Activated T-cell treated with anti-CD3 and anti-CD28 coated beads, Interleukin-2, amount 50 U/mL, for 4 hours (primary cell): ENCODE measurements around the gene FSTL5. TPM values are rescaled to one million over a fixed set of nuclear protein-coding genes. Genes with fewer than 3 reads are reported as not detected.

Experiments
- ATAC-seq, 2 donors: fragments of 200-7000 bp; cut with Tn5 transposase; one replicate each; pipeline ENCODE4 v1.10.0; 2021
- DNase-seq: peaks from one replicate; pipeline ENCODE4 v3.0.0-alpha.2; 2020
- H3K27me3 Mint-ChIP-seq: one replicate; pipeline ENCODE4 v1.8.0; 2021; ENCODE audit warnings: low read depth, mixed read lengths
- H3K36me3 Mint-ChIP-seq: one replicate; pipeline ENCODE4 v1.8.0; 2022; ENCODE audit warnings: mixed read lengths; ENCODE audit not compliant: insufficient read depth
- H3K4me1 Mint-ChIP-seq: one replicate; pipeline ENCODE4 v1.8.0; 2021; ENCODE audit warnings: low read depth, mixed read lengths
- H3K4me3 Mint-ChIP-seq: one replicate; pipeline ENCODE4 v1.8.0; 2021; ENCODE audit warnings: mild to moderate bottlenecking, moderate library complexity, mixed read lengths
- H3K9me3 Mint-ChIP-seq: one replicate; pipeline ENCODE4 v1.8.0; 2021; ENCODE audit warnings: mixed read lengths
- total RNA-seq, 3 donors: library from RNA; stranded (reverse); gene quantifications; one replicate each; pipeline ENCODE4 v1.2.1, GENCODE V29; 2021

FSTL5 gene
- total RNA-seq, 3 donors from 2014 or later: not detected

DNA sequence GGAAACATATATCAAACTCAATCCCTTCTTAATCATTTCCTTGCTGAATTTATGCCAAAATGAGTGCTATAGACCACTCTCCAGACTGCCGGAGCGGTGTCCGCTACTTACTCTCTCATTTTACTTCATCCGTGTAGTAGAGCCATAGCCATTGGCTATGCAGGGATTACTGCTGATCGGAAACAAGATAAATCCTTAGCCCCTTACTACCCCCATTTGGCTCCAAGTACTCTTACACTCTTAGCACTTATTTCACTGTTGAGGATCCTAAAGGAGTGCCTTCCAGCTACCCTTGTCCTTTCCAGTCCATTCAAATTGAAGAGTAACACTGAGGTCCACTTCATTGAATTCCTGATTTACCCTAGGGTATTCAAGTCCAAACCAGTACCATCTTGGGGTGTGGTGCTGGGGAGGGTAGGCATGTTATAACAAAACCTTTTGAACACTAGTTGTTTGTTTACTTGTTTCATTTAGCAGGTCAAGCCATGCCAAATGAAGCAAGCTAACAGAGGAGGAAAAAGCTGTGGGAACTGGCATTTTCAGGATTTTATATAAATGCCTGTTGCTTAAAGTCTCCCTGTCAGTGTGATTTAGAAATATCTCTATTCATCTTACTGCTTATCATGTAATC, 715.1 kb downstream of the FSTL5 start:
- ATAC-seq (no peak), DNase-seq (no peak)
- no peaks in the 10 kb centered on the region for H3K4me1 Mint-ChIP-seq
- no peaks in the 10 kb centered on the region for H3K36me3 Mint-ChIP-seq
- no peak overlapping the region for H3K4me3 Mint-ChIP-seq
- peaks cover 8% of the 10 kb centered on the region for H3K9me3 Mint-ChIP-seq
- H3K27me3 Mint-ChIP-seq: no peaks in the 10 kb centered on the region

- H3K4me3 Mint-ChIP-seq: no peak overlapping the region
- no peaks in the 10 kb centered on the region for H3K27me3 Mint-ChIP-seq
- no peaks in the 10 kb centered on the region for H3K36me3 Mint-ChIP-seq
- ATAC-seq (no peak), DNase-seq (no peak)
- H3K9me3 Mint-ChIP-seq: peaks cover 8% of the 10 kb centered on the region
- no peaks in the 10 kb centered on the region for H3K4me1 Mint-ChIP-seq
These were observed 719.2 kb downstream of the FSTL5 start for GRCh38 chr4:161444626-161445025.

GRCh38 chr4:161442921-161443320, 720.9 kb downstream of the FSTL5 start:
- no peaks in the 10 kb centered on the region for H3K4me1 Mint-ChIP-seq
- H3K36me3 Mint-ChIP-seq: no peaks in the 10 kb centered on the region
- no peak for ATAC-seq
- no peak overlapping the region for H3K4me3 Mint-ChIP-seq
- no peaks in the 10 kb centered on the region for H3K27me3 Mint-ChIP-seq
- peaks cover 8% of the 10 kb centered on the region for H3K9me3 Mint-ChIP-seq
- DNase-seq: no peak

GRCh38 chr4:161438096-161438495, 725.7 kb downstream of the FSTL5 start:
- Mint-ChIP-seq H3K27me3 (no peaks in the 10 kb centered on the region), H3K4me1 (no peaks in the 10 kb centered on the region), H3K4me3 (no peak overlapping the region), H3K36me3 (no peaks in the 10 kb centered on the region), H3K9me3 (peaks cover 6% of the 10 kb centered on the region)
- ATAC-seq: no peak
- DNase-seq: no peak

- ATAC-seq (no peak), DNase-seq (no peak)
- Mint-ChIP-seq H3K4me1 (no peaks in the 10 kb centered on the region), H3K36me3 (no peaks in the 10 kb centered on the region), H3K27me3 (no peaks in the 10 kb centered on the region), H3K9me3 (peaks cover 16% of the 10 kb centered on the region), H3K4me3 (no peak overlapping the region)
These were observed 735.4 kb downstream of the FSTL5 start for GRCh38 chr4:161428180-161428965.

- no peaks in the 10 kb centered on the region for H3K9me3 Mint-ChIP-seq
- no peaks in the 10 kb centered on the region for H3K36me3 Mint-ChIP-seq
- no peaks in the 10 kb centered on the region for H3K27me3 Mint-ChIP-seq
- H3K4me1 Mint-ChIP-seq: no peaks in the 10 kb centered on the region
- DNase-seq (no peak), ATAC-seq (no peak)
- H3K4me3 Mint-ChIP-seq: no peak overlapping the region
These were observed 744.0 kb downstream of the FSTL5 start for GRCh38 chr4:161419822-161420221.

DNA sequence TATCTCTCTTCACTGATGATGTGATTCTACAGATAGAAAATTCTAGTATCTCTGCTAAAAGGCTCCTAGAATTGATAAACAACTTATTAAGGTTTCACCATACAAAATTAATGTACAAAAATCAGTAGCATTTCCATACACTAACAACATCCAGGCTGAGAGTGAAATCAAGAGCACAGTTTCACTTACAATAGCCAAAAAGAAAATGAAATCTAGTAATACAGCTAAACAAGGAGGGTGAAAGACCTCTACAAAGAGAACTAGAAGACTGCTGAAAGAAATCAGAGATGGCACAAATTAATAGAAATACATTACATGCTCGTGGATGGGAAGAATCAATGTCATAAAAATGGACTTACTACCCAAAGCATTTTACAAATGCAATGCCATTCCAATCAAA, 751.9 kb downstream of the FSTL5 start:
- H3K4me1 Mint-ChIP-seq: no peaks in the 10 kb centered on the region
- peaks cover 10% of the 10 kb centered on the region for H3K9me3 Mint-ChIP-seq
- DNase-seq: no peak
- H3K36me3 Mint-ChIP-seq: no peaks in the 10 kb centered on the region
- ATAC-seq: no peak
- H3K27me3 Mint-ChIP-seq: no peaks in the 10 kb centered on the region
- no peak overlapping the region for H3K4me3 Mint-ChIP-seq

GRCh38 chr4:161404346-161405110, 759.3 kb downstream of the FSTL5 start:
- Mint-ChIP-seq H3K36me3 (no peaks in the 10 kb centered on the region), H3K9me3 (peaks cover 15% of the 10 kb centered on the region), H3K27me3 (no peaks in the 10 kb centered on the region), H3K4me3 (no peak overlapping the region), H3K4me1 (no peaks in the 10 kb centered on the region)
- ATAC-seq: no peak
- no peak for DNase-seq

DNA sequence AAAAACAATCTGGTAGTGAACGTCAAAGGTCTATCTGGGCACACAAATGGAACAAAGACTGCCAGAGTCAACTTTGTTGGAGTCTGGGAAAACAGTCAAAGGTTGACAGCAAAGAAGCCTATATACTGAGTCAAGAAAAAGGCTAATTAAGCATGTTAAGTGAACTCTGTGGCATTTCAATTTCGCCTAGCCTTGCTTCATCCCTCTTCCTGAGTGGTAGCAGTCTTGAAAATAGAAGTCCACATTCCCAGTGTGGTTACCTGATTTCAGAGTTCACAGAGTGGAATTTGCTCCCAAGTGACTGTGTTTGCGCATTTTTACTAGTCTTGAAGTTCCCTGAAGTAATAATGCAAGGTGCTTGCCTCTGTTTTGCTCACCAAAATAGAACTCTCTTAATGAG, 760.0 kb downstream of the FSTL5 start:
- no peak overlapping the region for H3K4me3 Mint-ChIP-seq
- ATAC-seq: no peak
- H3K4me1 Mint-ChIP-seq: no peaks in the 10 kb centered on the region
- DNase-seq: no peak
- no peaks in the 10 kb centered on the region for H3K36me3 Mint-ChIP-seq
- no peaks in the 10 kb centered on the region for H3K27me3 Mint-ChIP-seq
- peaks cover 15% of the 10 kb centered on the region for H3K9me3 Mint-ChIP-seq

- no peaks in the 10 kb centered on the region for H3K4me1 Mint-ChIP-seq
- no peaks in the 10 kb centered on the region for H3K27me3 Mint-ChIP-seq
These were observed 770.2 kb downstream of the FSTL5 start for GRCh38 chr4:161393602-161394001.

DNA sequence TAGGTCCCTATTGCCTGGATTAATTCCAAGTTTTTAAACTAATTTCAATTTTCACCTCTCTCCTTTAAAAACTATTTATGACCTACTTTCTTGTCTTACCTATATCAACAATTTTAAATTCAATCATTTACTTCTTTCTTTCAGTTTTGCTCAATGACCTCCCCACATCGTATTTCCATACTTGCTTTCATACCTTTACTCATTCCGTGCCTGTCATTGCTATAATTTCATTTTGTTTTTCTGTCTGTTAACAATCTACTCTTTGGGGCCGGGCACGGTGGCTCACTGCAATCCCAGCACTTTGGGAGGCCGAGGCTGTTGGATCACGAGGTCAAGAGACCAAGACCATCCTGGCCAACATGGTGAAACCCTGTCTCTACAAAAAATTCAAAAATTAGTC, 781.1 kb downstream of the FSTL5 start:
- no peak overlapping the region for H3K4me3 Mint-ChIP-seq
- H3K4me1 Mint-ChIP-seq: no peaks in the 10 kb centered on the region
- peaks cover 4% of the 10 kb centered on the region for H3K9me3 Mint-ChIP-seq
- DNase-seq: no peak
- no peaks in the 10 kb centered on the region for H3K36me3 Mint-ChIP-seq
- no peak for ATAC-seq
- no peaks in the 10 kb centered on the region for H3K27me3 Mint-ChIP-seq

More at GRCh38 chr4:161393602-161394001, 770.2 kb downstream of the FSTL5 start:
- no peak overlapping the region for H3K4me3 Mint-ChIP-seq
- ATAC-seq (no peak), DNase-seq (no peak)
- H3K9me3 Mint-ChIP-seq: no peaks in the 10 kb centered on the region
- no peaks in the 10 kb centered on the region for H3K36me3 Mint-ChIP-seq

DNA sequence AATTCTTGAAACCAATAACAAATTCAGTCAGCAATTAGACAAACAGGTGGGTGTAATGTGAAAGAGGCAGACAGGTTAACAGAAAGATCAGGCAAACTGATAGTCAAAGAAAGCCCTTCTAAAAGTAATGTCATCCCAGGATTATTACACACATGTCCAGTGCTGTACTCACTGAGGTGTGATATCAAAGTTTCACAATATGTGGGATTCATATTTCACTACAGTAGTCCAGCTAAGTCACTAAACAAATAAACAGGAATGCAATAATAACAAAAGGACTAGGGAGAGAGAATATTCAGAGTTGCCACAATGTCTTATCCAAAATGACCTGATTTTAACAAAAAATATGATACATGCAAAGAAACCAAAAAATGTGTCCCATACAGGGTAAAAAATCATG, 787.5 kb downstream of the FSTL5 start:
- Mint-ChIP-seq H3K27me3 (no peaks in the 10 kb centered on the region), H3K4me3 (no peak overlapping the region), H3K36me3 (no peaks in the 10 kb centered on the region), H3K4me1 (no peaks in the 10 kb centered on the region), H3K9me3 (peaks cover 18% of the 10 kb centered on the region)
- no peak for DNase-seq
- no peak for ATAC-seq

DNA sequence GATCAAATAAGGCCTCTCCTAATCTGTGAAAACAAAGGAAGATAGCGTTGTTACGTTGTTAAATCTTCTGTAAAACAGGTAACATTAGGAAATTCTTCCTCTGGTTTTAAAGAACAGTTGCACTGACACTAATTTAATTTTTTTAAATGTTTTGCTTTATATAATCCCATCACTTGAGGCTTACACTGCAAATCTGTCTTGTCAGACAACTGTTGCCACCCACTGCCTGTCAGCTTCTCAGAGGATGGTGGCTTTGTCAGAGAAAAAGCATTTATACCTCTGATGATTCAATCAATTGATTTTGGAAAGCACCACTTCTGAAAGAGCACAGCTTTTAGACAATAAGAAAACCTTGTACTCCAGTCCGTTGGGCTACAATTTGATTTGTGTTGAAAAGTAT, 799.1 kb downstream of the FSTL5 start:
- Mint-ChIP-seq H3K36me3 (no peaks in the 10 kb centered on the region), H3K9me3 (peaks cover 5% of the 10 kb centered on the region), H3K4me1 (no peaks in the 10 kb centered on the region), H3K4me3 (no peak overlapping the region), H3K27me3 (no peaks in the 10 kb centered on the region)
- no peak for DNase-seq
- ATAC-seq: no peak

DNA sequence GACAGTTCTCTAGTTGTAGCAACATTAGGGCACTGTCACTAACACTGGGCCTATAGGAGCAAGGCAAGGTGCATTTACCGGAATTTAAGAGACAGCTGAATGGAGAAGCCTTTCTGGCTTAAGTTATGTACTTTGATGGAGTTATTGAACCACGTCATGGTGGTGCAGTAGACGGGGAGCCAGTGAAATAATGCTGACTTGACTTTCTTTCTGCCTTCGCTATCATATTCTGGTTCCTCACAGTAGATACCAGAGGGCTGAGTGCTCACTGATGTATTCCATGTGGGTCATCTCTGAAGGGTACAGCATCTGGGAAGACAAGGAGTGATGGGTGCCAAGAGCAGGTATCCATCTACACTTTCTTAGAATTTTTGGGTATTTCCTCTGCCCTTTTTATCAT, 802.8 kb downstream of the FSTL5 start:
- no peak for ATAC-seq
- H3K4me3 Mint-ChIP-seq: no peak overlapping the region
- no peaks in the 10 kb centered on the region for H3K36me3 Mint-ChIP-seq
- H3K9me3 Mint-ChIP-seq: no peaks in the 10 kb centered on the region
- no peaks in the 10 kb centered on the region for H3K4me1 Mint-ChIP-seq
- DNase-seq: no peak
- H3K27me3 Mint-ChIP-seq: no peaks in the 10 kb centered on the region

DNA sequence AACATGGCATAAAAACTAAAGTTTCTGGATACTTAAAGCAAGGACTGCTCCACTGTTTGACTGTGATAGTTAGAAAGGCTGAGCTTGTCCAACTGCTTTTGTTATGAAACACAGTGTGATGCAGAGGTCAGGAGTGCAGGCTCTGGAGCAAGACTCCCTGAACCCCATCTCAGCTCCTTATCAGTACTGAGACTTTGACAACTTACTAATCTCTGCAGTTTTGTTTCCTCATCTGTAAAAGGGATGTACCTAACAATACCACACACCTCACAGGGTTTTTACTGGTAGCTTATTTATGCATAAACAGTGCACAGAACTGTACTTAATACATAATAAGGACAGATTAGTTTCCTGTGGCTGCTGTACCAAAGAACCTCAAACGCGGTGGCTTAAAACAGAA, 804.3 kb downstream of the FSTL5 start:
- ATAC-seq (no peak), DNase-seq (no peak)
- Mint-ChIP-seq H3K4me1 (no peaks in the 10 kb centered on the region), H3K9me3 (no peaks in the 10 kb centered on the region), H3K36me3 (no peaks in the 10 kb centered on the region), H3K4me3 (no peak overlapping the region), H3K27me3 (no peaks in the 10 kb centered on the region)
